ENCODE data around the gene CDH10.

CDH10 gene

GRCh38 chr5:24644761-24645160 lies at the start of gene CDH10:
Gene CDH10, minus strand, starts transcription at chr5:24644978. Its CDS starts 51,488 bp downstream, at chr5:24593490.
- no peak for DNase-seq

- no peak for DNase-seq
These were observed 48.8 kb upstream of the CDH10 start for GRCh38 chr5:24693609-24694008.

DNA sequence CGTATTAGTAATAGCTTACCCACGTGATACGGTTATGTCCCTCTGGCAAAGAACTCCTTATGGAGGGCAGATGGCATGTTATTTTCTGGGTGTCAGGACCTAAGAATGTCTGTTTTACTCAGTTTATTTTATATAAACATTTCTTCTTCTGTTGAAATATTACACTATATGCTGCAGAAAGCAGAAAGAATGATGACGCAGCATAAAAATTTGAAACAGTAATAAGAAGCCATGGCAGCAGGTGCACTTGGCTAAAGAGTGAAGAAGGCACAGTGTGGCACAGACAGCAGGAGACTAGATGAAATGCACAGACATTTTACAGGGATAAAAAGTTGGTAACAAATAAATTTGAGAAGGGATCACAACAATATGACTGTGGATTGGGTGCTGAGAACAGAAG lies 46.3 kb upstream of the CDH10 start:
- no peak for DNase-seq

DNA sequence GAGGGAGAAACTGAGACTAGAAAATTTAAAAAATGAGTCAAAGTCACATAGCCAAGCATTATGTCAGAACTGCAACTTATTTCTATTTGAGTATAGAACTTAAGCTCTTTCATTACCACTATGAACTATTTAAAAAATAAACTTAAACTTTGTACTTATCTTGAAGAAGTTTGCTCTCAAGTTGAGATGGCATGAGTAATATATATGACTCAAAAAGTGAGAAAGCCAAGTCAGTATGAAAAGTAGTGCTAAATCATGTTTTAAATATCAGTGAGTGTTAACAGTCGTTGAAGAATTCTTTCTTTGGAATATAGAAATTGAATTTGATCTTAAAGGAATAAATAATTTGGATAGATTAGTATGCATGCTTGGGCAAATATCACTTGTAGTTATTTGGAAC lies 36.3 kb upstream of the CDH10 start:
- no peak for DNase-seq

DNA sequence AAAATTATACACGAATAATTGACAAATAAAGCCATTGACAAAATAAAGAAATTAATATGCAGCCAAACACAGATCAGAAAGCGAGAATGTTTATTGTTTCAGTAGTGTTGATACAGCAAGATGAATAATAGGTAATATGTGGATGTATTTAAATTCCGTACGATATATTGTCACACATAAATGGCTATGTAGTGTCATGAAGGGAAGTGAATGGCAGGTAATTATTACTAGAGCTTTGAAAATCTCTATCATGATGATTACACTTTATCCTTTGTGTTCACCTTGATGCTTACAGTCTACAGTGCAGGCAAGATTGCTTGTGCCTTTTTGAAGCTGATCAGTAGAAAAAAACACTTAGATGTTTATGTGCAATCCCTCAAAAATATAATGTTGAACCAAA lies 23.3 kb upstream of the CDH10 start:
- DNase-seq = no peak

DNA sequence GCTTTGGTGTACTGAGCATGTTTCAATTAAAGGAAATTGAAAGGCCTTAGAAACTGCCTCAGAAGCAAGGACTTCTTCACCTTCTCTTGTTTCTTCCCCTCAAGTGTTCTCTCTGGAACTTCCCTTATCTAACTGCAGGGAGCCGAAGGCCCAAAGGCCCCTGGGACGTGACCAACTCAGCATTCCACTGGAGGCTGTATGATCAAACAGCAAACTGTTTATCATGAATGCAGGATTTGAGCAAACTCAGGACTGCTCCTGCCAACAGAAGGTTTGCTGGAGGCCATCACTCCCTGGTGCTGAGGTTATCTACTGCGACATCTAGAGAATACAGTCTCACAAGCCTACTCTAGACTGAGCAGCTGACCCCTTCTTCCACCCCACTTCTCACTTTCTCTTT lies 4.8 kb upstream of the CDH10 start:
- DNase-seq = no peak

GRCh38 chr5:24646915-24647314 lies 2.1 kb upstream of the CDH10 start:
- no peak for DNase-seq

DNA sequence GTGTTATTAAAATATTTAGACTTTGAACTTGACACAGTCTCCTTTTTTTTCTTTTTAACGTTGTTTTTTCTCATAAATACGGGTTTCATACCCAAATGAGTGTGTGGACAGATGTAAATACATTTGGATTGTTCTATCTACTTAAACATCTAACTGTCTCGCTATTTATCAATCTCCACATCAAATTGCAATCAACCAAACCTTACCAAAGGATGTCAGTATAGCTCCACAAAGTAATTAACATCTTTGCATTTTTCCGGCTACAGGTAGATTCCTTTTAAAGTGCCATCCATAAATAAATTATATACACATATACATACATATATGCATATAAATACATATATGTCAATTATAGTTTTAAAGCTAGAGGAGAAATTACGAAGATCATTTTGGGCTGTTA lies 705 bp upstream of the CDH10 start:
- no peak for DNase-seq

GRCh38 chr5:24643880-24644279 lies 898 bp downstream of the CDH10 start:
- DNase-seq = no peak

- DNase-seq = no peak
These were observed 1.6 kb downstream of the CDH10 start for GRCh38 chr5:24643156-24643555.

DNA sequence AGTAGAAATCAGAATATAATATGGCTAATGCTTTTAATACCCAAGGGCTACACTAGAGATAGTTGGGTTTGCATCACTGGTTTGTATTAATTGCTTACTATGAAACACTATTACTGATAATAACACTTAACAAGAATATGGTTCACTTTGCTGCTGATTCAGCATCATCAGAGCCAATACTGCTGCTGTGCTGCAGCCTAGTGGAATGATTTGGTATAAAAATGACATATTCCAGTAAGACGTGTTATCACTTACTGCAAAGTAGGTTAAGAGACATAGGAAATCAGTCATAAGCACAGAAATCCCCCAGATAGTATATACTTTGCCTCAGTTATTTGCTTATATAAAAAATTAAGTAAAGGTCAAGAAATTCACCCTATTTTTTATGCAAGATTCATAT lies 2.8 kb downstream of the CDH10 start:
- no peak for DNase-seq

- no peak for DNase-seq
These were observed 9.6 kb downstream of the CDH10 start for GRCh38 chr5:24635209-24635608.

GRCh38 chr5:24633715-24634325 lies 11.0 kb downstream of the CDH10 start:
- peak; percentile 13 for DNase-seq

DNA sequence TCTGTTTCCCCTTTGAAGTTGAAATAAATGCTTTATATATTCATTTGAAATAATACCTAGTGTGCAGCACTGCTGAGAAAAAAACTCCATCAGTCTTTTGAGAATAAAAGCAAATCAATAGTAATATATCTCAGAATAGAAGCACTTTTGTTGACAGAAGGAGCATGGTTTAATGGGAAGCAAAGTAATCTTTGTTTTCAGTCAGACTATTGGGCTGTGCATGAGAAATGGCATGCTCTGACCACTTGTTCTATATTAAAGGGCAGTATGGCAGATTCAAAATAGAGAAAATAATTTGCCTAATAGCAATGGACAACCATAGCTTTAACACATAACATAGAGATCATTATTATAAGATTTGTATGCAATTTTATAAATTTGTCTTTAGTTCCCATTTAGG lies 12.4 kb downstream of the CDH10 start:
- DNase-seq = no peak

DNA sequence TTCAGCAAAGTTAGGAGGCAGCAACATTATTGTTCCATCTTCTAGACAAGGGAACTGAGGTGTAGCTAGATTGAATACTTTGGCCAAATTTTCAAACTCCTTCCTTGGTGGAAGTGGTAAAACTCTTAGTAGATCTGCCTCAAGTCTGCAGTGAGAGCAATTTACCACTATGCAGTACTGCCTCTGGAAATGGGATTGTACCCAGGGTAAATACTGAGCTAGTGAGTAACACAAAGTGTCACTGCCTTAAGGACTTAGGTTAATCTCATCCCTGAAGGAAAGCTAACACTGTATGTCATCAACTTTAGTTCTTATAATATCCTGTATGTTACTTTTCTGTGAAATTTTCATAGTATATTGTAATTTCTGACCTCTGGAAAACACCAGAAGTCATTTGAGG lies 13.9 kb downstream of the CDH10 start:
- DNase-seq = no peak

GRCh38 chr5:24629798-24630197 lies 15.0 kb downstream of the CDH10 start:
- no peak for DNase-seq

DNA sequence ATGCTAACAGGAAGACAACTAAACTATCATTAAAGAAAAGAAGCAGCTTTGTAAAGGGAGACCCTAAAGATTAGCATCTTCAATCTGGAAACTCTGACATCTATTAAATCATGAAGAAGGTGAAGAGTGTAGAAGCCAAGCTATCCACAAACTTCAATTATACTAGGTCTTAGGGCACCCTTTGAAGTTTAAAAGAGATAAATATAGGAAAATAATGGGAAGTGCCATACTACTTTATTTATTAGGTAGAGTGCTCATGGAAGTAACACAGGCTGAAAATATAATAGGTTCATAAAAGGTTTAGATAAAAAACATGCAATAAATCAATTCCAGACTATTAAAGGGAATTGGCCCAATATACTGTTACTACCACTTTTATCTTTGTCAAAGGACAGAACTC lies 19.9 kb downstream of the CDH10 start:
- no peak for DNase-seq

DNA sequence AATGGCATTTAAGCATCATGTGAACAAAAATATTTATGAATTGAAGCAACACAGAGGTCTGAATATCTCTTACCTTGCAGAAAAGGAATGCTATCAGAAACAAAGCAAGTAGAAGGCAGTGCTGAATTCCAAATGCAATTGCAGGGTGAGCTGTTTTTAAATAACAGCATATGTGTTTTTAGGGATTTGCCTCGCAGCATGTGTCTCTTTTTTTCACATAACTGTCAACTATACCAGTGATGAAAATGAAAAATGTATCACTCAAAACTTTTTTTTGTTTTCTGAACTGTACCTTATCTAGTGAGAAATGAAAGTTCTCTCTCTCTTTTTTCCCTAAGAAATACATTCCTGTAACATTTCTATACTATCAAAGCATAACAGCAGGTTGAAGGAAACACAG lies 21.2 kb downstream of the CDH10 start:
- DNase-seq = no peak

- DNase-seq = no peak
These were observed 21.7 kb downstream of the CDH10 start for GRCh38 chr5:24623031-24623430.

DNA sequence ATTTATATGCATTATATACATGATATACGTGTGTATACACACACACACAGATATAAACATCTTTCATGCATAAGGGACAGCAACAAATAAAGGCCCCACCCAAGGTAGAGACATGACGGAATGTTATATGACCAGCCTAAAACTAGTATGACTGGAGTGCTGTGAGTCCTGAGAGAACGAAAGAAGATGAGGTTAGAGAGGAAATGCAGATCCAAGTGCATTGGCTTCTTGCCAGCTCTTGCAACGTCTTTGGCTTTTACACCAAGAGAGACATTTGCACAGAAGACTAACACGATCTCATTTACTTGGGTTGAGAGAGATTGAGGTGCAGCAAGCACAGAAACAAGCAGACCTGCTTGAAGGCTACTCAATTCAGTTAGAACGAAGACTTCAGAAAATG lies 23.0 kb downstream of the CDH10 start:
- DNase-seq = no peak

GRCh38 chr5:24616566-24616965 lies 28.2 kb downstream of the CDH10 start:
- no peak for DNase-seq

DNA sequence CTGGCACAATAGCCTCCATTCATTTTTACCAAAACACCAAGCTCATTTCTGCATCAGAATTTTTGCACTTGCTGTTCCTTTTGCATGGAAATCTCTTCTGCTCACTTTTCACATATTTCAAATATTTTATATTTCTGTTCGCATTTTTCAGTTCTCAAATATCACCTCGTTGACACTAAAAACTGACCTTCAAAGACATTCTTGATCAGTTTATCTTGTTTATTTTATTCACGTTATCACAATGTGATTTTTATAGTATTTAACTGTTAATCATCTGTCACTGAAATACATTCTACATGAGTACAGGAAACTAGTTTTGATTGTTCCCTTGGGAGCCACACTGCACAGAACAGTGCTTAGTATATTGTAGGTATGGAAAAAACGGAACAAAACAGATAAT lies 29.6 kb downstream of the CDH10 start:
- DNase-seq = no peak

GRCh38 chr5:24609706-24610105 lies 35.1 kb downstream of the CDH10 start:
- DNase-seq = no peak

DNA sequence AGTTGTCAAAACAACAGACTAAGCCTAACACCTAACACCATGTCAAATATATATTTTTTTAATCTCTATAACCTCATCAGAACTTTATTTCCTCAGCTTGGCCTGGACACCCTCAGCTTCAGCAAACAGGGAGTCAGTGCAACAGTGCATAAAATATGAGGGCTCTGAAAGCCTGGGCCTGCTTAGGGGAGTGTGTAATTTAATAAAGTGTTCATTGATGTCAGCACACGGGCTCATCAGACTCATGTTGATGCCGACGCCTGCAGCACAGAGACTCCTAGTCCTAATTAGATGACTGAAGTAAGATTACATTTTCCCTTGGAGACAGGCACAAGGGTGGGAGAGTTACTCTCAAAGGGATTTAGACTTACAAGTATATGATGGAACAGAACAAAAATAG lies 37.8 kb downstream of the CDH10 start:
- DNase-seq = no peak

- DNase-seq = no peak
These were observed 42.6 kb downstream of the CDH10 start for GRCh38 chr5:24602188-24602587.

GRCh38 chr5:24598956-24599355 lies 45.8 kb downstream of the CDH10 start:
- no peak for DNase-seq

All from EL (cell line).